ENCODE data around the gene RTEL1. TPM values are rescaled to one million over a fixed set of nuclear protein-coding genes. Genes with fewer than 3 reads are reported as not detected.
"Not testable (repeated sequence)": the region's sequence is repeated elsewhere in the genome, so short reads cannot be mapped to it uniquely, and the experiment has no call there.

The RTEL1 gene
- total RNA-seq, 1 donor from 2014 or later: 47.5 TPM

DNA sequence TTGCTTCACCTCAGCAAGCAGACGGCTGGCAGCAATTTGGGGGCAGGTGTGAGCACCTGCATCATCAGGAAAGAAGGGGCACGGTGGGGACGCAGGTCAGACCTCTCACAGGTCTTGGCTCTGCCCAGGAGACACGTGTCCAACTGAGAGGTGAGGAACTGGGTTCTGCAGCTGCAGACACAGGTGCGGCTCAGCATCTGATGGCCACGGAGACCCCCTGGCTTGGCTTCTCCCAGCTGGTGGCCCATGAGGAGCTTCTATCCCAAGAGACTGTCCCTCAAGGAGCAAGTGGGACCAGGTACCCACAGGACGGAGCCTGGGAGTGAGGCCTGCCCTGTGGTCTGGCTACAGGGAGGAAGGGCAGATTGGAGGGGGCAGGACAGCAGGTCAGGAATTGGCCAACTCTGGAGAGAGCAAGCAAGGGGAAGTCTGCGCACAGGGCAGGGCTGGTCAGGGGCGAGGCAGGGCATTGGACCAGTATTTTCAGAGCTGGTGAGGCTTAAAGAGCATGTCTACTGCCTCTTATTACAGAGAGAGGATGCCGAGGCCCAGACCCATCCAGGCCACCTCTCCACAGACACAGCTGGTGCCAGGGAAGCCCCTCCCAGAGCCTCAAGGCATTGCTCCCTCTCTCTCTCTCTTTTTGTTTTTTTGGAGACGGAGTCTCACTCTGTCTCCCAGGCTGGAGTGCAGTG, 9.1 kb upstream of the RTEL1 start:
- intact Hi-C loops (cut with micrococcal nuclease): no loop called here

DNA sequence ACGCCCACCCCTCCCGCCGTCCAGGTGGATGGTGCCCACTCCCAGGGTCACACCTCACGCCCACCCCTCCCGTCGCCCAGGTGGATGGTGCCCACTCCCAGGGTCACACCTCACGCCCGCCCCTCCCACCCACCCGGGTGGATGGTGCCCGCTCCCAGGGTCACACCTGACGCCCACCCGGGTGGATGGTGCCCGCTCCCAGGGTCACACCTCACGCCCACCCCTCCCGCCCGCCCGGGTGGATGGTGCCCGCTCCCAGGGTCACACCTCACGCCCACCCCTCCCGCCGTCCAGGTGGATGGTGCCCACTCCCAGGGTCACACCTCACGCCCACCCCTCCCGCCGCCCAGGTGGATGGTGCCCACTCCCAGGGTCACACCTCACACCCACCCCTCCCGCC, 7.6 kb upstream of the RTEL1 start:
- intact Hi-C loops (cut with micrococcal nuclease): loop anchor here (10.0 kb wide), 1 partner anchor 716 kb away; the partner anchor contains the start of gene GID8

DNA sequence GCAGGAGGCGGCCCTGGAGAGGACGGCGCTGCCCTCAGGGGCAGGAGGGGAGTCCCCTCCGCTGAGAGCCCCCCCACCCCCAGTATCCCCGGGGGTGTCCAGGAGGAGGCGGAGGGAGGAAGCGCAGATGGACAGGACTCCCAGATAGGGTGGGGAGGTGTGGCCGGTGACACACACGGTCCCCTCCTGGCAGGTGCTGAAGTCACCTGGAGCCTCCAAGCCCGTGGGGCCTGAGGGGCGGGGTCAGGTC, 6.2 kb upstream of the RTEL1 start:
- intact Hi-C loops (cut with micrococcal nuclease): loop anchor here (10.0 kb wide), 1 partner anchor 717 kb away; the partner anchor contains the start of gene GID8

DNA sequence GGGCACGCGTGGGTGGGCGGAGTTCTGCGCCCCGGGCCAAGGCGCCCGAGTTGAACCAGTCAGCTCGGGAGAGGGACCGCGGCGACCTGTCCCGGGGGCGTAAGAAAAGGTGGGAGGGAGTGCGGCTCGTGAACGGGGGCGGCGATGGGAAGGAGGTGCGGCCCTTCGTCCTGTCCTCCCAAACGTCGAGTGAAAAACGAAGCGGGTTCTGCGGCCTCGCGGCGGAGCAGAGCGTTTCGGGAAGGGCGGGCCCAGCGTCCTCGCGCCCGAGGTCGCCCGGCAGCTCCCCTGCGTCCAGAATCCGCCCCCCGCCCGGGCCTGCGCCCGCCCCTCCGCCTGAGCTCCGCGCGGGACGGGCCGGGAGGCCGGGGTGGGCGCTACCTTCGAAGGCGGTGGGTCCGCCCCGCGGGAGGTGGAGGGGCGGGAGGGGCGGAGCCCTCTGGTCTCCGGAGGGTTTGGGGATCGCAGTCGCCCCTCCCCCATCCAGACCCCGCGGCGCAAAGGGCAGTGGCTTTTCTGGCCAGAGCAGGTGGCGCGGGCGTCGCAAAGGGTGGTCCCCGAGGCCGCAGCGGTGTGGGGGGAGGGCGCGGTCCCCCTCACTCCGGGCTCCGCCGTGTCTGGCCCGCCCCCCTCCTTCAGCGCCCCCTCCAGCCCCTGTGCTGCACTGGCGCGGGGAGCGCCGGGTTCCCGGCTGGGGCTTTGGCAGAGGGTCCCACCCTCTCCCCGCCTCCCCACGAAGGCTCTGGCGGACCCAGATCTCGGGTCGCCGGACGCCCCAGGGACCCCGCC, 5.7 kb upstream of the RTEL1 start:
- intact Hi-C loops (cut with micrococcal nuclease): loop anchor here (10.0 kb wide), 1 partner anchor 718 kb away; the partner anchor contains the start of gene GID8

DNA sequence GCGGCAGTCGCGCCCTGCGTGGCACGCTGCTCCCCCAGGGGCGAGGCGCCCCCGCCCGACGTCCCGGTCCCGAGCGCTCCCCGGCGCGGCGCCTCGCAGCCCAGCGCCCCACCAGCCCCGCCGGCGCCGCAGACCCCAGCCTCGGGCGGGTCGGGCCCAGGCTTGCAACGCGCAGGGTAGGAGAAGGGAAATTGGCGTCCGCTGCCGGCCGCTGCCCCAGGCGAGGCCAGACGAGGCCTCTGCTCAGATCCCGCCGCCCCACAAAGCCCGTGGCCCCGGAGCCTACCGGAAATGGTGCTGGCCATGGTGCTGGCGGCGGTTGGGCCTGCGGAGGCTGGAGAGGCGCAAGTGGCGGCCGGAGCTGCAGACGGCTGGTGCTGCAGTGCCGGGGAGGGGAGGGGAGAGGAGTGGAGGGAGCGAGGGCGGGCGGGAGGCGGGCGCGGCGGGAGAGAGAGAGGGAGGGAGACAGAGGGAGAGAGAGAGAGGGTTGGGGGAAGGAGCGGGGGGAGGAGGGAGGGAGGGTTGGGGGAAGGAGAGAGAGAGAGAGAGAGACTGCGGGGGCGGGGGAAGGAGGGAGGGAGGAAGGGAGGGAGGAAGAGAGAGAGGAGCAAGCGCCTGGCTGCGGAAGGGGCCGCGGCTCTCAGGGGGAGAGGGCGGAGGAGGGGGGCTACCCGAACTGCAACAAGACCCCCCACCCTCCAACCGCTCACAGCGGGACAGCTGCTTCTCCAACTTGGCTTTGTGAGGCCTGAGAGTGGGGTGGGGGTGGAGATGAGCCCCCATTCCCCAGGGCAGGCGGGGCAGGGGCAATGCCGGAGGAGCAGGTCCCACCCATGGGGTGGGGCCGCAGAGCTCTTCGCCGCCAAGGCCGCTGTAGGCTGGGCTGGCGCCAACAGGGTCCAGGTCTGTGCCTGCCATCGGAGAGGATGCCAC, 4.8 kb upstream of the RTEL1 start, which contains the start of gene STMN3:
Gene STMN3, minus strand, starts transcription at position 384 of the 933 bp plus-strand sequence. Its CDS starts 79 bp downstream, at position 305.
- intact Hi-C loops (cut with micrococcal nuclease): loop anchor here (10.0 kb wide), 1 partner anchor 719 kb away; the partner anchor contains the start of gene GID8

DNA sequence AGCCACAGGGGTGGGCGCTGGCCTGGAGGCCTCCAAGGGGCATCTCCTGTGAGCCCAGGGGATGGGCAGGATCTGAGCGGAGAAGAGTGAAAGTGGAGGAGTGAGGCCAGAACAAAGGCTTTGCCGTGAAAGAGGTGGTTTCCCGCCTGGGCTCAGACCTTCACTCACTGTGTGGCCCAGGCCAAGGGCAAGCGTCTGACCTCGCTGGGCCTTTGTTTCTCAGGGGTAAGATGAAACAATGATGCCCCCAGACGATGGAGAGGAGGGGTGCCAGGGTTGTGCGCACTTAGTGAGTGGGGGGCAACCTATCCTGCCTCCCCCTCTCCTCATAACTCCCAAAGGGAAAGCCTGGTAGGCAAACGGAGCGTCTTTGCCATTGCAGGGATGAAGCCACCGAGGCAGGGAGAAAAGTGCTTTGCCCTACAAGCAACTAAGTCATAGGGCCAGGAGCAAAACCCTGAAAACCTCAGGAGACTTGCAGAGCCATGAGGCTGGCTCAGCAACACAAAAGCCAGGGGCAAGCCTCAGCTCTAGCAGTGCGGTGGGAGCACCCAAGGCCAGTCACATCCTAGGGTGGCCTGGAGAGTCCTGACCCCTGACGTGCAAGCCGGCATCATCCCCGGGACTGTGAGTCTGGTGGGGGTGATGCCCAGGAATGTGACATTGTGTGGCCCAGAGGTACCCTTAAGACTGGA, 4.0 kb upstream of the RTEL1 start:
- intact Hi-C loops (cut with micrococcal nuclease): loop anchor here (10.0 kb wide), 1 partner anchor 719 kb away; the partner anchor contains the start of gene GID8

DNA sequence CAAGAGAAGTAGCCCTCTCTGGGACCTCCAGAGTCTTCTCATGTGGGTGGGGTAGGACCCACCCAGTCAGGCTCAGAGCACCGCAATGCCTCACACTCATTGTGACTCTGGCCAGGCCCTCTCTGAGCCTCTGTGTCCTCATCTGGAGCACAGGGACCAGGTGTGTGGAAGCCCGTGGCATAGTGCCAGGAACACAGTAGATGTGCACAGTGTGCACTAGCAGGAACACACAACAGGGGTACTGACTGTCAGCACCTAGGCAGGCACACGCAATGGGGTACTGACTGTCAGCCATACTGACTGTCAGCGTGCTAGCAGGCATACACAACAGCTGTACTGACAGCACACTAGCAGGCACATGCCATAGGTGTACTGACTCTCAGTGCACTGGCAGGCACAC, 2.9 kb upstream of the RTEL1 start:
- intact Hi-C loops (cut with micrococcal nuclease): loop anchor here (5.0 to 10.0 kb wide), 2 partner anchors 438 to 720 kb away; partner anchors contain the start of genes GID8 and YTHDF1

DNA sequence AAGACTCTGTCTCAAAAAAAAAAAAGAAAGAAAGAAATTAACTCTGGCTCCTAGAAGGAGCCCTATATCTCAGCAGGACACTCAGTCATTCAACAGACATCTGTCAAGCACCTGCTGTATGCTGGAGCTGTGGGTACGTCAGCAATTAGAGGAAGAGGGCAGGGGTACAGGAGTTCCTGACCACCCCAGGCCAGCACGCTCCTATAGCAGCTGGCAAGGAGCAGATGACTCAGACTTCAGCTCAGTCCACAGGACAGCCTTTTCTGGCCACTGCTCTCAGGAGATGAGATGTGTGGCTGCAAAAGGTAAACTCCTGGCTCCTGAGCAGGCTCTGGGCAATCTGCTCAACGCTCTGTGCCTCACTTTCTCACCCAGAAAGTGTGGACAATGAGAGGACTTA, 1.7 kb upstream of the RTEL1 start:
- intact Hi-C loops (cut with micrococcal nuclease): loop anchor here (5.0 to 10.0 kb wide), 2 partner anchors 439 to 722 kb away; partner anchors contain the start of genes GID8 and YTHDF1

DNA sequence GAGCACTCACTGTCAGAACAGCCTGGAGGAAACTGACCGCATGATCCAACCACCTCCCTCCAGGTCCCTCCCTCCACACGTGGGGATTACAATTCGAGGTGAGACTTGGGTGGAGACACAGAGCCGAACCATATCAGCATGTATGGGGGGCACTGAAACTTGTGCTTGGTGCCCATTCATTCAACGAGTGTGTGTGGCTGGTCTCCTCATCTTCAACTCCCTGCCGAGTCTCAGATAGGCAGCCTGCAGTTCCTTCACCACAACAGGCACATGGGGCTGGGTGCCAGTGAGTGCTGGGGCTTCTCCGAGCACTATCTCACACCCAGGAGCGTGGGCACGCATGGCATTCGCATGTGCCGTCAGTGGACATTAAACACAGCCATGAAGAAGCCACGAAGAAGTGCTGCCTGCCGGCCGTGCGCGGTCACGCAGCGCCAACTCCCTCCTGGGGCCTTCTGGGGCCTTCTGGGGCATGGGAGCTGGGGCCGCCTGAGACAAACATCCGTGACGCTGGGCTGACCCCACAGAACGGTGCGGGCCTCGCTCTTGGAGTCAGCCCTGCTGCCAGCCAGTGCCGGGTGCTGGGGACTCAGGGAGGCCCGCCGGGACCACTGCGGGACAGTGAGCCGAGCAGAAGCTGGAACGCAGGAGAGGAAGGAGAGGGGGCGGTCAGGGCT, 714 bp upstream of the RTEL1 start:
- intact Hi-C loops (cut with micrococcal nuclease): loop anchor here (5.0 to 10.0 kb wide), 2 partner anchors 440 to 723 kb away; partner anchors contain the start of genes GID8 and YTHDF1

DNA sequence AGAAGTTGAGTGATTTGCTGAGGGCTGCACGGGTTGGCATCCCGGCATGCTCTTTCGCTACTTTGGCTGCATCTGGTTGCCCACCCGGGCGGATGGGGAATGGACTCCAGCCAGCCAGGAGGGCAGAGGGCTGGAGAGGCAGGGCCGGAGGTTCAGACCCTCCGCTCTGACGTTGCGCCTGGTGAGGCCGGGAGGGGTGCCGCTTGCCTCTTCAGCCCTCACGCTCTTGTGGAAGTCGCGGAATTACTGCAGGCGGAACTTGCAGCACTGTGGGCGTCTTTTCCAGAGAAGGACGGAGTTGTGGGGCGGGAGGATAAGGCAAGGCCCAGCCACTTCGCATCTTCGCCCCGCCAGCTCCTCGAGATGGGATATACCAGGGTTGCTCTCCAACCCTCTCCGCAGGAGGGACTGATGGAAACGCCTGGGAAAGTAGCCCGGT, 656 bp downstream of the RTEL1 start:
- intact Hi-C loops (cut with micrococcal nuclease): loop anchor here (1.0 to 10.0 kb wide), 13 partner anchors 16 to 724 kb away; partner anchors contain the start of genes ARFRP1, GID8, GMEB2 and PRPF6

DNA sequence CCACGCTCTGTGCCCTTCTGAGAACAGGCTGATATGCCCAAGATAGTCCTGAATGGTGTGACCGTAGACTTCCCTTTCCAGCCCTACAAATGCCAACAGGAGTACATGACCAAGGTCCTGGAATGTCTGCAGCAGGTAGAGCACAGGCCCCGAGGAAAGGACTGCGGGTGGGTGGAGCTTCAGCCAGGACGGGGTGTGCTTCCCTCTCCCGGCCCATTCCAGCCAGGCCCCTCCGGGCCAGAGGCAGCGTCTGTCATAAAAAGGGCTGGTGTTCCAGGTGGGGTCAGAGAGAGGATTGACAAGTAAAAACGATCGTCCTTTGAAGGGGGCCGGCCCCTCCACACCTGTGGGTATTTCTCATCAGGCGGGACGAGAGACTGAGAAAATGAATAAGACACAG, 1.3 kb downstream of the RTEL1 start:
- intact Hi-C loops (cut with micrococcal nuclease): loop anchor here (2.0 to 10.0 kb wide), 3 partner anchors 71 to 725 kb away; partner anchors contain the start of genes GID8 and YTHDF1

DNA sequence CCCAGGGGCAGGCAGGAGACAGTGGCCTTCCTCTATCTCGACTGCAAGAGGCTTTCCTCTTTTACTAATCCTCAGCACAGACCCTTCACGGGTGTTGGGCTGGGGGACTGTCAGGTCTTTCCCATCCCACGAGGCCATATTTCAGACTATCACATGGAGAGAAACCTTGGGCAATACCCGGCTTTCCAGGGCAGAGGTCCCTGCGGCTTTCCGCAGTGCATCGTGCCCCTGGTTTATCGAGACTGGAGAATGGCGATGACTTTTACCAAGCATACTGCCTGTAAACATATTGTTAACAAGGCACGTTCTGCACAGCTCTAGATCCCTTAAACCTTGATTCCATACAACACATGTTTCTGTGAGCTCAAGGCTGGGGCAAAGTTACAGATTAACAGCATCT, 2.1 kb downstream of the RTEL1 start:
- intact Hi-C loops (cut with micrococcal nuclease): not testable (repeated sequence)

DNA sequence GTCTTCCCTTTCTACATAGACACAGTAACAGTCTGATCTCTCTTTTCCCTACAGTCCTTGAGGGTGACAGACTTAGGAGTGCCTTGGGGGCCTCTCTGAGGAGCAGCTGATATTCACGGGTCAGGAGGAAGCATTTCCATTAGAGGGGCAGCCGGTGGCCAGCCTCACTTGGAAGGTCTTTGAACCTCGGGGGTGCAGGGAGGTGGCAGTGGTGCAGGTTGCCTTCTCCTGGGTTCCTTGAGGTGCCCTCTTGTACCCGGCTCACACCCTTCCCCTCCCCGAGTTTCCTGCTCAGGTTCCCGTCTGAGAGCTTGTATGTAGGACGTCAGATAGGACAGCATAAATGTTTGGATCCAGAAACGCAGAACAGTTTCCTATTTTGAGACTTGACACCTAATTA, 2.5 kb downstream of the RTEL1 start:
- intact Hi-C loops (cut with micrococcal nuclease): no loop called here

DNA sequence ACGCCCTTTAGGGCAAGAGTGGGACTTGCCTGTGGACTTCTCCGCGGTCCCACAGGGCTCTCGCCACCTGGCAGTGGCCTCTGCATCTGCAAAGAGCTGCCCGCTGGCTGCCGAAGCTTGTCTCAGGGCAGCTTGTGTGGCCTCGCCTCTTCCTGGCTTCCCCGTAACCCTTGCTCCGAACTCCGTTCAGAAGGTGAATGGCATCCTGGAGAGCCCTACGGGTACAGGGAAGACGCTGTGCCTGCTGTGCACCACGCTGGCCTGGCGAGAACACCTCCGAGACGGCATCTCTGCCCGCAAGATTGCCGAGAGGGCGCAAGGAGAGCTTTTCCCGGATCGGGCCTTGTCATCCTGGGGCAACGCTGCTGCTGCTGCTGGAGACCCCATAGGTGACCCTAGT, 3.0 kb downstream of the RTEL1 start:
- intact Hi-C loops (cut with micrococcal nuclease): no loop called here

DNA sequence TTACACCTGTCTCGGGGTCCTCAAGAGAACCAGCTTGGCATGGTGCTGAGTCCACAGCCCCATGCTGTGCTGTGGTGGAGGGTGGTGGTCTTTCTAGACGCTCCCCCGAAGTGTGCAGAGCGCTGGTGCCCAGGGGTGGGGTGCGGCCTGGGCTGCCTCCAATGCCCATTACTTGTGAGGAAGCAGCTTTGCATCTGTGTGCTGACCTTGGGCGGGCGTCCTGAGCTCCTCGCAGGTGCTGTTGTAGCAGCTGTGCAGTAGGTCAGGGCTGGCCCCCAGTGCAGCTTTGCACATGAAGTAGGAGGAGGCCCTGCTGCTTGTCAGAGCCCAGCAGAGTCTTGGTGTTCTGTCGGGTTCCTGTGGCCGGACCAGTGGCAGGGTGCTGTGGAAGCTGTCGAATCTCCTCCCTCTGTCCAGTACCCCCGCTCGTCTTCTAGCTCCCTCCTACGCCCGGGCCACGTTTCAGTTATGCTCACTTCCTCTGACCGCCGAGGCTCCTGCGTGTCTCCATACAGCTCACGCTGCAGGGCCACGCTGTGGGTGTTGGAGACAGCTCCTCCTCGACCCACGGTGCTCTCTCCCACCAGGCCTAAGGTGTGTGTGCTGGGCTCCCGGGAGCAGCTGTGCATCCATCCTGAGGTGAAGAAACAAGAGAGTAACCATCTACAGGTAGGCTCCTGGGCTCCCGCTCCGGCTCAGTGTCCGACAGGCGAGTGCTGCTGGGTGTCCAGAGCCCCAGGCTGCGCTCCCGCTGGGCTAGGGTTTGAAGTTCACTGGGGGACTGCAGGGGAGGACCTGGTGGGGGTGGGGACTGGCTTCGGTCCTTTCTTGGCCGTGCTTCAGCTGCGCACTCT, 4.1 kb downstream of the RTEL1 start:
- intact Hi-C loops (cut with micrococcal nuclease): no loop called here

DNA sequence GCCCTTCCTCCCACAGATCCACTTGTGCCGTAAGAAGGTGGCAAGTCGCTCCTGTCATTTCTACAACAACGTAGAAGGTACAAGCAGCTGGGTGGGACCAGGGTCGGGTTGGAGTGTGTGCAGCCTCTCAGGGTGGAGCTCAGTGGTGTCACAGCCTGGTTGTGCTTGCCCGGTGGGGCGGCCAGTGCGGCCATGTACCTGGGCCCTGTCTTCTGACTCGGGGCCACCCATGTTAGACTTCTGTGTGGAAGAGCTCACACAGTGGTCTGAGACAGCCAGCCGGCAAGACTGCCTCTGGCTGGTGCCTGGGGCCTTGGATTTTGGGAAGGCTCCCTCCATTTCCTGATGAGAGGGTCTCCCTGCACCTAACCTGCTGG, 4.7 kb downstream of the RTEL1 start:
- intact Hi-C loops (cut with micrococcal nuclease): no loop called here

DNA sequence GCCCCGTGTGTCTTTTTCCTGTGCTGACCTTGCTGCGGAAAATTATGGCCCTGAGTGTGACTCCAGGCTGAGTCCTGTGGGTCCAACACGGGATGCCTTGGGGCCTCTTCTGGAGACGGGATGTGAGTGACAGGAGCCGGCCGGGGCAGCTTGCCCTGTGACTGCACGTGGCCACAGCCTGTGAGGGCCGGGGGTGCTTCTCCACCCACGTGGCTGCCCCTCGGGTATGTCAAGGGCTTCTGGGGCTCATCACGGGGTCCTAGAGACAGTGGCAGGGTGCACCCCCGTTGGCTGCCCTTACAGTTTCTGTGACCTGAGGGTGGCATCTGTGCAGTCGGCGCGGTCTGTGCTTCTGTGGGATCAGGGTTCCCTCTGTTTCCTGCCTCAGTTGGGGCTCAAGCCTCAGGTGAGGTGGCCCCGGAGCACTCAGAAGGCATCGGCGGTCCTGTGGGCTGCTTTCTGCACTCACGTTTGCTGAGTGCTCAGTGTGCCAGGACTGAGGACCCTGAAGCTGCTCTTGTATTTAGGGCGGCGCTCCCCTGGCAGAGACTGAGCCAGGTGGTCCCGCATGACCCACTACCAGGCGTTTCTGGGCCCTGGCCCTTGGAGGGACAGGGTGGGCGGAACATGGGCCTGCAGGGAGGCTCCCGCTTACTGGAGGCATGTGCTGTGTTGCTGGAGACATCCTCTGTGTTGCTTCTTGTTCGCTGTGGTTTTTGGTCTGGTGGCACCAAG, 5.4 kb downstream of the RTEL1 start:
- intact Hi-C loops (cut with micrococcal nuclease): no loop called here
